Neutrophil (primary cell): ENCODE results near the gene OR2A5.

Source experiments
- H3K27ac ChIP-seq: fragments of 200-600 bp; sonication (generic); 2 replicates; pipeline ENCODE4 v1.5.1; 2016; ENCODE audit warnings: mild to moderate bottlenecking, moderate library complexity
- H3K27me3 ChIP-seq: fragments of 200-600 bp; sonication (generic); 2 replicates; pipeline ENCODE4 v1.6.0; 2016; ENCODE audit warnings: mild to moderate bottlenecking
- H3K36me3 ChIP-seq: fragments of 200-600 bp; sonication (generic); 2 replicates; pipeline ENCODE4 v1.5.1; 2017
- H3K4me1 ChIP-seq, 2 experiments: fragments of 200-600 bp in 1 of 2; sonication (generic) in 1 of 2; 1 replicate in 1 of 2; 2 replicates in 1 of 2; pipeline versions ENCODE4 v1.5.1 to v1.6.1; 2013 to 2016; ENCODE audit warnings: low read depth in 1 of 2, low read length in 1 of 2, mild to moderate bottlenecking in 1 of 2, moderate library complexity in 1 of 2; ENCODE audit not compliant: control insufficient read depth in 1 of 2, insufficient read depth in 1 of 2
- H3K4me3 ChIP-seq, 2 experiments: fragments of 200-600 bp in 1 of 2; sonication (generic) in 1 of 2; 1 replicate in 1 of 2; 2 replicates in 1 of 2; pipeline ENCODE4 v1.5.1; 2013 to 2016; ENCODE audit warnings: low read depth in 1 of 2, low read length in 1 of 2, mild to moderate bottlenecking in 1 of 2, moderate library complexity in 1 of 2
- H3K9me3 ChIP-seq: fragments of 200-600 bp; sonication (generic); 2 replicates; pipeline ENCODE4 v1.5.1; 2016
- TF ChIP-seq, protein P1 (sequence below): fragments of 200-600 bp; sonication (generic); IDR thresholded peaks from 2 replicates; pipeline ENCODE4 v1.5.1; 2016; ENCODE audit warnings: antibody characterized with exemption

OR2A5 gene, protein sequence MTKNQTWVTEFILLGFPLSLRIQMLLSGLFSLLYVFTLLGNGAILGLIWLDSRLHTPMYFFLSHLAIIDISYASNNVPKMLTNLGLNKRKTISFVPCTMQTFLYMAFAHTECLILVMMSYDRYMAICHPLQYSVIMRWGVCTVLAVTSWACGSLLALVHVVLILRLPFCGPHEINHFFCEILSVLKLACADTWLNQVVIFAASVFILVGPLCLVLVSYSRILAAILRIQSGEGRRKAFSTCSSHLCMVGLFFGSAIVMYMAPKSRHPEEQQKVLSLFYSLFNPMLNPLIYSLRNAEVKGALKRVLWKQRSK

DNA sequence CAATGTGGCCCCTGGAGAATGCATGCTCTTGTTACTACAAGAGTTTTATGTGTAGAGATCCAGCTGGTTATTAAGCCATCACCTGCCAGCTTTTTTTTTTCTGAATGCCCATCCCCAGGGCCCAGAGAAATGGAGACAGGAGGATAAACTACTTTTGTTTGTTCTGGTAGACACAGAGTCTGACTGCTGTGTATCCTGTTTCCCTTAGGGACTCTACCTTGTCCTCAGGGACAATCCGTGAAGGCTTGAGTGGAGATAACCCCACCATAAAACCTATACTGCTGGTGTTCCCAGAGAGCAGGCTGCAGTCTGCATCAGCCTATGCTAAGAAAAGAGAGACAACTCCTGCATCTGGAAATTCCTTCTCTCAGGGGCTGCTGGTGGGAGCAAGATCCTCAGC is at the start of gene OR2A5:
Gene OR2A5, plus strand, starts transcription at position 301 of the 400 bp plus-strand sequence. CDS start 1,454 bp downstream, outside the sequence.
- no peaks in the 10 kb centered on the region for H3K4me1 ChIP-seq
- no peaks in the 10 kb centered on the region for H3K27me3 ChIP-seq
- H3K9me3 ChIP-seq = no peaks in the 10 kb centered on the region
- no peak within 1 kb of the TSS for H3K4me3 ChIP-seq
- no peaks in the 10 kb centered on the region for H3K36me3 ChIP-seq
- TF ChIP-seq, protein P1, sequence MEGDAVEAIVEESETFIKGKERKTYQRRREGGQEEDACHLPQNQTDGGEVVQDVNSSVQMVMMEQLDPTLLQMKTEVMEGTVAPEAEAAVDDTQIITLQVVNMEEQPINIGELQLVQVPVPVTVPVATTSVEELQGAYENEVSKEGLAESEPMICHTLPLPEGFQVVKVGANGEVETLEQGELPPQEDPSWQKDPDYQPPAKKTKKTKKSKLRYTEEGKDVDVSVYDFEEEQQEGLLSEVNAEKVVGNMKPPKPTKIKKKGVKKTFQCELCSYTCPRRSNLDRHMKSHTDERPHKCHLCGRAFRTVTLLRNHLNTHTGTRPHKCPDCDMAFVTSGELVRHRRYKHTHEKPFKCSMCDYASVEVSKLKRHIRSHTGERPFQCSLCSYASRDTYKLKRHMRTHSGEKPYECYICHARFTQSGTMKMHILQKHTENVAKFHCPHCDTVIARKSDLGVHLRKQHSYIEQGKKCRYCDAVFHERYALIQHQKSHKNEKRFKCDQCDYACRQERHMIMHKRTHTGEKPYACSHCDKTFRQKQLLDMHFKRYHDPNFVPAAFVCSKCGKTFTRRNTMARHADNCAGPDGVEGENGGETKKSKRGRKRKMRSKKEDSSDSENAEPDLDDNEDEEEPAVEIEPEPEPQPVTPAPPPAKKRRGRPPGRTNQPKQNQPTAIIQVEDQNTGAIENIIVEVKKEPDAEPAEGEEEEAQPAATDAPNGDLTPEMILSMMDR = no peak
- H3K27ac ChIP-seq = no peak within 1 kb of the TSS

DNA sequence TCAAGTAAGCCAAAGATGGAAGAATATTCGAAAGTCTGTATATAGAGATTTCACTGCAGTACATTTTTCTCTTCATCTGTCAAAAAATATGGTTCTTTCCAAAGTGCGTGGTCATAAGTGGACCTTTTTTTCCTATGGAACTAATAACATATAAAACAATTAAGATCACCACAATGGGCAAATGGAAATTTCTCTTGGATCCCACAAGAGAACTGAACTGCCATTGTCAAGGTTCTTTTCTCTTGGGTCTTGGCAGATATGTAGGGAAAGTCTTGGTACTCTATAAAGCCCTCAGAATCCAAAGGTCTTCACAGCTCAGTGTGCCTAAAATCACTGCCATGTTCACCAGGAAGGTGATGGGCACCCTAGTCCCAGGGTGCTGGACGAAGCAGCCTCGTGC is 48.7 kb upstream of the OR2A5 start, which contains the start of gene OR6B1:
Gene OR6B1, plus strand, starts transcription at position 301 of the 400 bp plus-strand sequence. CDS start 3,677 bp downstream, outside the sequence.
- H3K36me3 ChIP-seq = no peaks in the 10 kb centered on the region
- no peaks in the 10 kb centered on the region for H3K4me1 ChIP-seq
- no peaks in the 10 kb centered on the region for H3K27me3 ChIP-seq
- TF ChIP-seq, protein P1 = no peak
- no peak within 1 kb of the TSS for H3K4me3 ChIP-seq
- H3K9me3 ChIP-seq = no peaks in the 10 kb centered on the region
- H3K27ac ChIP-seq = no peak within 1 kb of the TSS

DNA sequence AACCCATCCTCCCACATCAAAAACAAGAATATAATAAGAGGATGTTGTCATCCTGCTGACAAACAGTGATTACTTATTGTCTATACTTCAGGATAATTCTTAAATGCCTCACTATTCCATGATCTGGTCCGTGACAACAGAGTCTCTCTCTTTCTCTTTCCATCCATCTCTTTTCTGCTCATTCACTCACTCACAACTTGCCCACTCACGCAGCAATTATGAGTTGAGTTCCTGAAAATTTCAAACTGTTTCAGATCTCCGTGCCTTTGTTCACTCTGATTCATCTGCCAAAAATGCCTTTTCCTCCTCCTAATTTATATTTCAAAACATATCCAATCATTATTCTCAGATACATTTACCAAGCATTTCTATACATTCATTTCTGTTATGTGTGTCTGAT is 47.2 kb upstream of the OR2A5 start:
- TF ChIP-seq, protein P1 = no peak
- Histone ChIP-seq H3K27ac (no peak overlapping the region), H3K36me3 (no peaks in the 10 kb centered on the region)

DNA sequence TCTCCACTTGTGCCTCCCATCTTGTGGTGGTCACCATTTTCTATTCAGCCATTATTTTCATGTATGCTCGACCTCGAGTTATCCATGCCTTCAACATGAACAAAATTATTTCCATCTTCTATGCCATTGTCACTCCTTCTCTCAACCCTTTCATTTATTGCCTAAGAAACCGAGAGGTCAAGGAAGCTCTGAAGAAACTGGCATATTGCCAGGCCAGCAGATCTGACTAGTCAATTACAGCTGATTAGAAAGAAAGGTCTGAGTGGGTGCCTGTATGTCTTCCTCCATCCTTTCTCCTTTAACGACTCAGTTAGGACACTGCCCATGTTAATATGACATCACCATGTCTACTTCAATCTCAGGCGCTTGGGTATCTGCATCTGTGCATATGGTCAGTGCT is 44.0 kb upstream of the OR2A5 start:
- TF ChIP-seq, protein P1 = no peak
- Histone ChIP-seq H3K9me3 (no peaks in the 10 kb centered on the region), H3K36me3 (no peaks in the 10 kb centered on the region)

More for the DNA sequence above, 47.2 kb upstream of the OR2A5 start:
- H3K4me3 ChIP-seq = no peak overlapping the region
- no peaks in the 10 kb centered on the region for H3K27me3 ChIP-seq
- no peaks in the 10 kb centered on the region for H3K4me1 ChIP-seq
- H3K9me3 ChIP-seq = no peaks in the 10 kb centered on the region

DNA sequence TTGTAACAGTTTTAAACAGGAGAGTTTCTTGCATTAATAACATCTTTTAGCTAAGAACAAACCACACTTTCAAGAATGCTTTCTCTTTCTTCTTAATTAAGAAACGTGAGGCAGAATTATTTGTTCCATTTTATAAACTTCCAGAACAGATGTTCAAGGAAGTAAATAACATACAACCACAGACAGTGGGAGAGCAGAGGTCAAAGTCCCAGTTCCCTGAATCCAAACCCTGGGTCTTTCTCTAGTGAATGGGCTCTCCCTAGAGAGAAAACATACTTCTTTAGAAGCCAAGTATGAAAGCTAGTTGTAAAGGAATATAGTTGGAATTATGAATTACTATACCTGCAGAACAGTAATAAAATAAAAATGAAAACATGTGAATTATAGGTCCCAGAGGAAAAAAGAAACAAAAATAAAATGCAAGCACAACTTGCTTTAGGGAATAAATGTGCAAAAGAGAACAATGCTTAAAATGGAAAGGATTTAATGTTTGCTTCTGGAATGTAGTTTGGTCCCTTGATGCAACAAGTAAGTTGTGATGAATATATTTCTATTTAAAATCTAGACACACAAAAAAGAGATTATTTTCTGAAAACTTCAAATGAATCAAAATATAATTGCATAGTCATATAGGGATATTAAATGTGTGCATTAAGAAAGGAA is 42.6 kb upstream of the OR2A5 start:
- Histone ChIP-seq H3K27me3 (no peaks in the 10 kb centered on the region), H3K27ac (no peak overlapping the region), H3K36me3 (no peaks in the 10 kb centered on the region), H3K4me1 (no peaks in the 10 kb centered on the region), H3K4me3 (no peak overlapping the region), H3K9me3 (no peaks in the 10 kb centered on the region)
- TF ChIP-seq, protein P1 = no peak

More for the DNA sequence above, 44.0 kb upstream of the OR2A5 start:
- Histone ChIP-seq H3K4me1 (no peaks in the 10 kb centered on the region), H3K27me3 (no peaks in the 10 kb centered on the region), H3K4me3 (no peak overlapping the region), H3K27ac (no peak overlapping the region)
